Mesenchymal stem cell (in vitro differentiated cells and primary cell): ENCODE data around the gene LIN52.
A peak's percentile ranks its signal among the peaks of the same experiment; 100 is the strongest.
"Not testable (repeated sequence)": the region's sequence is repeated elsewhere in the genome, so short reads cannot be mapped to it uniquely, and the experiment has no call there.

ENCODE experiments used
- DNase-seq: peaks from one replicate; pipeline ENCODE4 v3.0.0-alpha.2; 2013
- H2AFZ ChIP-seq: one replicate; pipeline ENCODE4 v1.6.1; 2013; ENCODE audit warnings: low read depth, mild to moderate bottlenecking, control low read depth, inconsistent platforms, low read length, moderate library complexity
- H2AK5ac ChIP-seq: 2 replicates; pipeline ENCODE4 v1.6.1; 2013; ENCODE audit warnings: low read length, moderate library complexity, mild to moderate bottlenecking, inconsistent platforms; ENCODE audit not compliant: severe bottlenecking
- H2BK120ac ChIP-seq: one replicate; pipeline ENCODE4 v1.6.1; 2013; ENCODE audit warnings: low read depth, mild to moderate bottlenecking, inconsistent platforms, low read length, moderate library complexity
- H2BK12ac ChIP-seq, 2 experiments: one replicate each; pipeline ENCODE4 v1.6.1; 2013; ENCODE audit warnings: inconsistent platforms in 2 of 2, low read length in 2 of 2, mild to moderate bottlenecking in 2 of 2, moderate library complexity in 2 of 2, control low read depth in 1 of 2
- H2BK15ac ChIP-seq: one replicate; pipeline ENCODE4 v1.6.1; 2013; ENCODE audit warnings: mild to moderate bottlenecking, low read depth, inconsistent platforms; ENCODE audit not compliant: poor library complexity, severe bottlenecking
- H2BK5ac ChIP-seq: 2 replicates; pipeline ENCODE4 v1.6.1; 2013; ENCODE audit warnings: low read depth, mild to moderate bottlenecking, low read length, control low read depth, inconsistent platforms; ENCODE audit not compliant: poor library complexity, severe bottlenecking
- H3K14ac ChIP-seq, 2 experiments: one replicate each; pipeline ENCODE4 v1.6.1; 2013; ENCODE audit warnings: inconsistent platforms in 2 of 2, low read length in 2 of 2, control low read depth in 1 of 2, mild to moderate bottlenecking in 1 of 2, moderate library complexity in 1 of 2
- H3K18ac ChIP-seq, 2 experiments: one replicate each; pipeline ENCODE4 v1.6.1; 2013; ENCODE audit warnings: inconsistent platforms in 2 of 2, low read length in 2 of 2, control low read depth in 1 of 2, low read depth in 1 of 2, mild to moderate bottlenecking in 1 of 2
- H3K23ac ChIP-seq, 2 experiments: one replicate each; pipeline ENCODE4 v1.6.1; 2013; ENCODE audit warnings: inconsistent platforms in 2 of 2, low read length in 2 of 2, mild to moderate bottlenecking in 2 of 2, moderate library complexity in 2 of 2, control low read depth in 1 of 2
- H3K27ac ChIP-seq: 2 replicates; pipeline ENCODE4 v1.5.1; 2013; ENCODE audit warnings: mild to moderate bottlenecking, moderate library complexity, low read length, control low read depth, inconsistent platforms; ENCODE audit not compliant: poor library complexity, severe bottlenecking
- H3K27me3 ChIP-seq, 2 experiments: 2 replicates each; pipeline versions ENCODE4 v1.6.1 to v1.7.0; 2013; ENCODE audit warnings: low read length in 2 of 2, mild to moderate bottlenecking in 2 of 2, moderate library complexity in 2 of 2, control low read depth in 1 of 2, inconsistent platforms in 1 of 2; ENCODE audit not compliant: control insufficient read depth in 1 of 2, insufficient read depth in 1 of 2
- H3K36me3 ChIP-seq, 2 experiments: 2 replicates each; pipeline versions ENCODE4 v1.6.1 to v1.7.0; 2013; ENCODE audit warnings: low read length in 2 of 2, control low read depth in 1 of 2, inconsistent platforms in 1 of 2, low read depth in 1 of 2, mild to moderate bottlenecking in 1 of 2; ENCODE audit not compliant: insufficient read depth in 2 of 2, control insufficient read depth in 1 of 2
- H3K4ac ChIP-seq, 2 experiments: one replicate each; pipeline ENCODE4 v1.6.1; 2013; ENCODE audit warnings: inconsistent platforms in 2 of 2, low read length in 2 of 2, mild to moderate bottlenecking in 2 of 2, moderate library complexity in 2 of 2, control low read depth in 1 of 2, low read depth in 1 of 2
- H3K4me1 ChIP-seq: 2 replicates; pipeline ENCODE4 v1.6.1; 2013; ENCODE audit warnings: low read depth, low read length, control low read depth; ENCODE audit not compliant: control insufficient read depth, insufficient read depth
- H3K4me2 ChIP-seq: 2 replicates; pipeline ENCODE4 v1.6.1; 2013; ENCODE audit warnings: low read length, mild to moderate bottlenecking, inconsistent platforms; ENCODE audit not compliant: poor library complexity, severe bottlenecking
- H3K4me3 ChIP-seq, 2 experiments: 2 replicates each; pipeline versions ENCODE4 v1.5.1 to v1.7.0; 2013; ENCODE audit warnings: low read length in 2 of 2, mild to moderate bottlenecking in 2 of 2, control low read depth in 1 of 2, low read depth in 1 of 2; ENCODE audit not compliant: insufficient read depth in 1 of 2
- H3K79me1 ChIP-seq: replicated peaks from 2 replicates; pipeline ENCODE4 v1.6.1; 2013; ENCODE audit warnings: mild to moderate bottlenecking, control low read depth, low read length, inconsistent platforms; ENCODE audit not compliant: poor library complexity, severe bottlenecking
- H3K9ac ChIP-seq: 2 replicates; pipeline ENCODE4 v1.7.0; 2013; ENCODE audit warnings: mild to moderate bottlenecking, low read length, moderate library complexity
- H3K9me3 ChIP-seq: 2 replicates; pipeline ENCODE4 v1.7.0; 2013; ENCODE audit warnings: mild to moderate bottlenecking, low read length; ENCODE audit not compliant: control insufficient read depth
- H4K8ac ChIP-seq: one replicate; pipeline ENCODE4 v1.6.1; 2013; ENCODE audit warnings: inconsistent platforms, mild to moderate bottlenecking, low read length, moderate library complexity
- H4K91ac ChIP-seq: one replicate; pipeline ENCODE4 v1.6.1; 2013; ENCODE audit warnings: mild to moderate bottlenecking, low read length, inconsistent platforms
- WGBS: methylation state at CpG from one replicate; pipeline ENCODE4 v1.1.7; 2013; ENCODE audit warnings: mixed read lengths; 5-methylcytosine and 5-hydroxymethylcytosine counted together

LIN52 gene

GRCh38 chr14:74109369-74109768 is 24.6 kb downstream of the LIN52 start:
- Histone ChIP-seq H3K4me2 (no peak overlapping the region), H3K27ac (no peak overlapping the region), H2BK5ac (no peak overlapping the region), H3K23ac (no peak overlapping the region), H2BK120ac (no peak overlapping the region), H3K79me1 (no peaks in the 10 kb centered on the region), H3K9ac (no peak overlapping the region), H2BK15ac (no peak overlapping the region), H3K36me3 (peaks cover 5 to 16% of the 10 kb centered on the region in 2 experiments), H3K27me3 (no peaks in the 10 kb centered on the region), H3K9me3 (no peaks in the 10 kb centered on the region), H4K91ac (no peak overlapping the region), H3K4me3 (no peak overlapping the region), H2AK5ac (no peak overlapping the region), H2BK12ac (no peak overlapping the region), H3K4ac (no peak overlapping the region), H3K4me1 (no peaks in the 10 kb centered on the region), H4K8ac (no peak overlapping the region), H3K18ac (no peak overlapping the region), H3K14ac (no peak overlapping the region), H2AFZ (no peak overlapping the region)
- no peak for DNase-seq
- WGBS = no CpG with 5 or more reads among the region's 1 CpG

- H3K4ac ChIP-seq, H3K9me3 ChIP-seq, H2BK120ac ChIP-seq, H3K4me3 ChIP-seq, H3K23ac ChIP-seq, H3K79me1 ChIP-seq, H2AK5ac ChIP-seq, H3K4me1 ChIP-seq, H3K14ac ChIP-seq, H3K4me2 ChIP-seq, H2BK5ac ChIP-seq, H3K27ac ChIP-seq, H2BK15ac ChIP-seq, H4K91ac ChIP-seq, H3K18ac ChIP-seq, H2AFZ ChIP-seq, H3K27me3 ChIP-seq, H3K9ac ChIP-seq, H4K8ac ChIP-seq, H2BK12ac ChIP-seq: not testable (repeated sequence)
- WGBS = 92% methylated on average over 11 of the region's 13 CpGs
- DNase-seq = peak; percentile 72
- peaks cover 2 to 15% of the 10 kb centered on the region in 2 experiments for H3K36me3 ChIP-seq
Measured at GRCh38 chr14:74111395-74112216, 26.9 kb downstream of the LIN52 start.

- H2AFZ ChIP-seq, H2BK12ac ChIP-seq, H3K18ac ChIP-seq, H4K8ac ChIP-seq, H3K9ac ChIP-seq, DNase-seq, H3K36me3 ChIP-seq, H3K23ac ChIP-seq, H3K27me3 ChIP-seq, H3K14ac ChIP-seq, H3K4me3 ChIP-seq, H3K79me1 ChIP-seq, H3K4me1 ChIP-seq, H3K27ac ChIP-seq, H4K91ac ChIP-seq, H2AK5ac ChIP-seq, H3K9me3 ChIP-seq, H2BK5ac ChIP-seq, H3K4me2 ChIP-seq, H2BK120ac ChIP-seq, H3K4ac ChIP-seq, H2BK15ac ChIP-seq: not testable (repeated sequence)
- WGBS = 100% methylated on average over 1 of the region's 5 CpGs
Measured at GRCh38 chr14:74125487-74125886, 40.7 kb downstream of the LIN52 start.

- Histone ChIP-seq H3K18ac (no peak overlapping the region), H2BK5ac (no peak overlapping the region), H2AK5ac (no peak overlapping the region), H2BK120ac (no peak overlapping the region), H3K27me3 (no peaks in the 10 kb centered on the region), H3K23ac (no peak overlapping the region), H2BK12ac (no peak overlapping the region), H3K27ac (no peak overlapping the region), H3K4ac (no peak overlapping the region), H3K9me3 (peaks cover 4% of the 10 kb centered on the region), H3K14ac (no peak overlapping the region), H3K4me2 (no peak overlapping the region), H2AFZ (no peak overlapping the region), H4K91ac (no peak overlapping the region), H3K36me3 (no peaks in the 10 kb centered on the region), H3K4me3 (no peak overlapping the region), H2BK15ac (no peak overlapping the region), H3K79me1 (no peaks in the 10 kb centered on the region), H3K9ac (no peak overlapping the region), H4K8ac (no peak overlapping the region), H3K4me1 (no peaks in the 10 kb centered on the region)
- no CpG with 5 or more reads among the region's 1 CpG for WGBS
- DNase-seq = no peak
Measured at GRCh38 chr14:74126315-74127013, 41.7 kb downstream of the LIN52 start.
